ENCODE measurements around the gene ZBTB21.

DNA sequence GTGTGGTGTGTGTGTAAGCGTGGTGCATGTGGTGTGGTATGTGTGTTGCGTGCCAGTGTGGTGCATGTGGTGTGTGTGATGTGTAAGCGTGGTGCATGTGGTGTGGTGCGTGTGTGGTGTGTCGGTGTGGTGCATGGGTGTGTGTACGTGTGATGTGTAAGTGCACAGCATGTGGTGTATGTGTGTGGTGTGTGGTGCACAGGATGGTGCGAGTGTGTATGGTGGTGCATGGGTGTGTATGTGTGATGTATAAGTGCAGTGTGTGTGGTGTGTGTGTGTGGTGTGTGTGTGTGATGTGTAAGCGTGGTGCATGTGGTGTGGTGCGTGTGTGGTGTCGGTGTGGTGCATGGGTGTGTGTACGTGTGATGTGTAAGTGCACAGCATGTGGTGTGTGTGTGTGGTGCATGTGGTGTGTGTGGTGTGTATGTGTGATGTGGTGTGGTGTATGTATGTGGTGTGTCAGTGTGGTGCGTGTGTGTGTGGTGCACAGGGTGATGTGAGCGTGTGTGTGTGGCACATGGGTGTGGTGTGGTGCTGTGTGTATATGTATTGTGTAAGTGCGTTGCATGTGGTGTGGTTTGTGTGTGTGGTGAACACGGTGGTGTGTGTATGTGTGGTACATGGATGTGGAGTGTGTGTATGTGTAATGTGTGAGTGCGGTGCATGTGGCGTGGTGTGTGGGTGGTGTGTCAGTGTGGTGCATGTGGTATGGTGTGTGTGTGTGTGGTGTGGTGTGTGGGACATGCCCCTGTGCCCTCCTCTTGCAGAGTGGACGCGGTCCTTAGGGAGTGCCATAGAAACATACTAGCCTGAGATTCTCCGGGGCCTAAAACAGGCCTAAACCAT, 55.3 kb downstream of the ZBTB21 start:
- TF ChIP-seq, protein P1, sequence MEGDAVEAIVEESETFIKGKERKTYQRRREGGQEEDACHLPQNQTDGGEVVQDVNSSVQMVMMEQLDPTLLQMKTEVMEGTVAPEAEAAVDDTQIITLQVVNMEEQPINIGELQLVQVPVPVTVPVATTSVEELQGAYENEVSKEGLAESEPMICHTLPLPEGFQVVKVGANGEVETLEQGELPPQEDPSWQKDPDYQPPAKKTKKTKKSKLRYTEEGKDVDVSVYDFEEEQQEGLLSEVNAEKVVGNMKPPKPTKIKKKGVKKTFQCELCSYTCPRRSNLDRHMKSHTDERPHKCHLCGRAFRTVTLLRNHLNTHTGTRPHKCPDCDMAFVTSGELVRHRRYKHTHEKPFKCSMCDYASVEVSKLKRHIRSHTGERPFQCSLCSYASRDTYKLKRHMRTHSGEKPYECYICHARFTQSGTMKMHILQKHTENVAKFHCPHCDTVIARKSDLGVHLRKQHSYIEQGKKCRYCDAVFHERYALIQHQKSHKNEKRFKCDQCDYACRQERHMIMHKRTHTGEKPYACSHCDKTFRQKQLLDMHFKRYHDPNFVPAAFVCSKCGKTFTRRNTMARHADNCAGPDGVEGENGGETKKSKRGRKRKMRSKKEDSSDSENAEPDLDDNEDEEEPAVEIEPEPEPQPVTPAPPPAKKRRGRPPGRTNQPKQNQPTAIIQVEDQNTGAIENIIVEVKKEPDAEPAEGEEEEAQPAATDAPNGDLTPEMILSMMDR (IDR thresholded peaks at IDR 0.05), result no peak
- TF ChIP-seq POLR2A (IDR thresholded peaks at IDR 0.05), result no peak
